GM21447 (cell line): Measurements from ENCODE around the gene TRIP12.
"Not testable (repeated sequence)": the region's sequence is repeated elsewhere in the genome, so short reads cannot be mapped to it uniquely, and the experiment has no call there.

Experiments used
- ATAC-seq: cut with Tn5 transposase; IDR thresholded peaks from one replicate; pipeline ENCODE4 v1.9.1; 2021; ENCODE audit not compliant: unreplicated experiment

Gene TRIP12

DNA sequence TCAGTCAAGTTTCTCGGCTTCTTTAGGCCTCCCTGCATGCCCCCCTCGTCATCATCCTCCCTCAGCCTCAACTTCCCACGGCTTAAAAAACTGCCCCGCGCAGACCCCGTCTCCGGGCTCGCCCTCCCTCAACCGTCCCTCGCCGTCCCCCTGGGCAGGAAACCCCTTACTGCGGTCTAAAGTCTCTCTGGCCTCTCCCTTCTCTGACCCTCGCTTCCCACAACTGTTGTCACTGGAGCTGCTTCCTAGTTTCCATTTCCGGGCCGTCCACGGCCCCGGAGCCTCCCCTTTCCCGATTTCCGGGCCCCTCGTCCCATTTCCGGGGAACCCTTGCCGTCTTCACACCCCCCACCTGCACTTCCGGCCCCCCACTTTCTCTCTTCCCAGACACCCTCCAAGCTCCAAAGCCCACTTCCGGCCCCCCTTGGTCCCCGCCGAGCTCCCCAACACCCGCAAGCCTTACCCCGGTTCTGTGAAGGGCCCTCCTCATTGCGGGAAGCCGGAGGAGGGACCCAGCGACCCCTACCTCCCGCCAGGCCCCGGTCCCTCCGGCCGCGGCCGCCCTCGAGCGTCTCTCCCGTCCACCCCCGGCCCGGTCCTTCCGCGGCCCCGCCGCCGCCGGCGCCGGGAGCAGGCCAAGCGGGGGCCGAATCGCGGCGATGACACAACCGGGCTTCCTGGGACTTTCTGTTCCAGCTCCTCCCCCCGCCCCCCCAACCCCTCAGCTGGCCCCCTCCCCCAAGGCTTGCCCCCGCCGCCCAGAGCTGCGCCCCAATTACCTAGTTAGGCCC lies 513 bp downstream of the TRIP12 start:
- ATAC-seq, result peak; percentile 34

DNA sequence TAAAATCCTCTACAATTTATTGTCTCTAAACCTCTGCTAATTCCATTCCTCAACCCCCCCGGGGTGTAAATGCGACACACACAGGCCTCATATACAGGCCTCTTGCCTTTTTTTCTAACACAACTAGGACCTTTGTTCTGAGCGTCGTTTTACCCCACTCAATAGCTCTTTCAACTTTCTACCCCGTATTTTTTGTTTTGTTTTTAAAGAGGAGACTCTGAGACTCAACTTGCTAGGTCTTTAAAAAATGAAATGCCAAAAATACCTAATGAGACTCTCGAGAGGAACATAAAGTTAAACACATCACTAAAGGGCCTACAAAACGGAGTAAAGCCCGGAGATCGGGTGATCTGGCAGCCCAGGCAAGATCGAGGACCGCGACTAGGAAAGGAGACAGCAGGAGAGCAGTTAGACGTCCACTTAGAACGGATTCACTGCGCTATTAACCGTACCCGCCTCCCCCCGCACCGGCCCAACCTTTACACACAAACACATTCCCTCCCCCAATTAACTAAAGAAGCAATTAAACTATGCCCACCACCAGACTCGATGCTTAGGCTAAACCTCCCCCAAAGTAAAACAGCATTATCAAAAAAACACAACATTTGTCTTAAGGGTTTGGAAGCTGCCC lies 1.7 kb downstream of the TRIP12 start:
- no peak for ATAC-seq

DNA sequence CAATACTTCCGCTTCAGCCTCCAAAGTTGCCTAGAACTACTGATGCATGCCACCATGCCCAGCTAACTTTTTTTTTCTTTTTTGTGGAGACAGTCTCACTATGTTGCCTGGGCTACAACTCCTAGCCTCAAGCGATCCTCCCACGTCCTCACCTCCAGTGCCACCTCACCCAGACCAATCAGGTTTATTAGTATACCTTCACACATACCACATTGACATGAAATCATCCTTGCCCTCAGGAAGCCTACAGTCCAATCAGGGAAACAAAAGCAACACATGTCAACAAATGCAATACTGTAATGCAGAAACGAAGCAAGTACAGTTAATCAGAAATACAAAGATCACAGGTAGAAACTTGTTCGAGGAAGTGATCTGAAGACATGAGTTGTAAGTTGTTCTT lies 4.0 kb downstream of the TRIP12 start:
- no peak for ATAC-seq

DNA sequence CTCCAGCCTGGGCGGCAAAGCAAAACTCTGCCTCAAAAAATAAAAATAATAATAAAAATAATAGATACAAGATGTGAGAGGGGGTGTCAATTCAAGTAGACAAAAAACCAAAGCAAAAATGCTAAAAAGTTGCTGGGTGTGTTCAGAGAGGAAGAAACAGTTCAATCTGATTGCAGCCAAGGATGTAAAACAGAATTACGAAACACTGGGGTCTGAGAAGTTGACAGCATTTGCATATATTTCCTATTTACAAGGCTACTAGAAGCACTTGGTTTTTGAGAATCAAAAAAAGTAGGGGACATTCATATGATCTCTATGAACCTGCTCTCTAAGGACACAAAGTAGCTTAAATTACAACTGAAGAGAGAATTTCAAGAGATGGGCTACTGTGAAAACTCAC lies 7.6 kb downstream of the TRIP12 start:
- no peak for ATAC-seq

DNA sequence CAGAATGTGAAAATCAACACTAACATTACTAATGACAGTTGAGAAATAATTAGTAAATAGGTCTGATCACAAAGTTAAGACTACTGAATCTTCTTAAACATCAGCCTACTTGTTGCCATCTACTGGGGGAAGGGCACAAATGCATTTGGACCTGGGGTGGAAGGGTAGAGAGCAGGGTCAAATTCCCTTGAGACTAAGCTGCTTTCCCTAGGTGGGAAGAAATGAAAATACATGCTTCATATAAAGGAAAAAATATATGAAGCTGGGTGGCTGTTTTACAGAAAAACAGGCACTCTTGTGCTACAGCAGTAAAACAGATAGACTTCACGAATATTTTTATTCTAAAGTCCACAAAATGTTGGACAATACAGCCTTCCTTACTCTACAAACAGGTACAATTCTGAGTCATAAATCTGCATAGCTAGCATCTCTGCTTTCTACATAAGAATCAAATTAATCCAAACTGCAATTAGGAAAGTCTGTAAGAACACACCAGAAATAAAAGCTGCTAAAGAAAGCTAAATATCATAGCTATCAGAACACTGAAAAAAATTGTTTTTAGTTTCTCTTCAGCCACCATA lies 10.9 kb downstream of the TRIP12 start:
- peak; percentile 80 for ATAC-seq

DNA sequence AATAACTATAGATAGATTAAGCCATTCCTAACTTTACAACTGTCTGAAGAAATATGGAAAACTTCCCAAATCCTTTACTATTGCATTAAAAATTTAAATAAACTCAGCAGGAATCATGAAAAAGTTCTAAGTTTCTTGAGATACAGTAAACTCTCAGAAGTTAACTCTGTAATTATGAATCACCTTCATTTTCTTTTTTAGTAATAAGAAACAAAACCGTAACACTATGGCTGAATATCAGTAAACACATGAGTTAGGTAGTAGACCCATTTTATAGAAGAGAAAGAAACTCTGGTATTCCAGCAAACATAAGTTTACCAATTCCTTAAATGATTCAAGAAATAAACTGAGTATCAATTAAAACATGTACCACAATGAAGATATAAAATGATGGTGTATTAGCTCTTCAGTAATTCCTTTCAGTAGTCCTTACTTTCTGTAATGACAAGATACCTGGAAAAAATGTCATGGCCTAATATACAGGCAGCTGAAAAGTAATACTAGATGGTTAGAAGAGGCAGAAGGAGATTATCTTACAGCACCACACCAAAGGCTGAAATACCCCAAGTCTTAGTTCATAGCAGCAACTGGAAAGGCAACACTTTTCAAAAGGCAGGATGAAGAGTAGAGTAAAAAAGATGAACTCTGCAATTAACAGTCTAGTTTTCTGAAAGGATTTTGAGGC lies 11.5 kb downstream of the TRIP12 start:
- peak; percentile 21 for ATAC-seq

DNA sequence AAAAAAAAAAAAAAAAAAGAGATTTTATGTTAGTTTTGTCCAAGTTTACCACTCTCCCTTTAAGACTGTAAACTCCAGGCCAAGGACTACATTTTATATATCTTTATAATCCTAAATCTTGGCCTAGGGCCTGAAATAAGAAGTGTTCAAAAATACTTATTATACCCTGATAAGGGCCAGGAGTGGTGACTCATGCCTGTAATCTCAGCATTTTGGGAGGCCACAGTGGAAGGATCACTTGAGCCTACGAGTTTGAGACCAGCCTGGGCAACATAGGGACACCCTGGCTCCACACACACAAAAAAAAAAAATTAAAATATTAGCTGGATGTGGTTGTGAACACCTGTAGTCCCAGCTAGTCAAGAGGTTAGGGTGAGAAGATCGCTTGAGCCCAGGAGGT lies 12.7 kb downstream of the TRIP12 start:
- ATAC-seq, result no peak

DNA sequence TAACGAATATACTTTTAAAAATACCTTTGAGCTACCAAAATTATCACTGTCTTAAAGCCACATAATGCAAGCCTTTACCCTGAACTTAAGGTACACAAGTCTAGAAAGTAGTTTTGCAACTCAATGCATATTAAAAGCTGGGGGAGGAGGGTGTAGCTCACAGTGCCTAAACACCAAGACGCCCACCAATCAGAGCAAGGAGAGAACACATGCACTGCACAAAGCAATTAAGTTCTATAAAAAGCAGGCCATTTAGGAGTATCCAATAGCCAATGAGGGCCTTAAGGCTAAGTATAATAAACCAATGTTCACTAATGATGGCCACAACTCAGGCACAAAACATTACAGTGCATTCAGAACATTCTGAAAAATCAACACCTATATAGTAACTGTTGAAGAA lies 16.2 kb downstream of the TRIP12 start:
- ATAC-seq, result no peak

DNA sequence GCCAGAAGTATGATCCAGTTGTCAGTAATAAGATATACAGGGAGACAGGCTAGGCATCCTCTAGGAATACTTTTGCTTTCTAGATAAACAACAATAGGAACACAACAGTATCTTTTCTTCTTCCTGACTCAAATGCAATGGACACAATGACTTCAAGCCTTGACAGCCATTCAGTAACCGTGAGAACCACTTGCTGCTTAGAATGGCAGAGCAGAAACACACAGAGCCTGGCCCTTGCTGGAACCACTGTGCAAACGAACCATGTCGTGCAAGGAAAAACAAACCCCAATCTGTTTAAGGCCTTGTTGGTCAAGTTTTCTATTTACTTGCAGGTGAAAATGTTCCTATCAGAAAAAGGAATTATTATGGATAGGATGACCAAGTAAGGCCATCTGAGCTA lies 18.8 kb downstream of the TRIP12 start:
- ATAC-seq, result no peak

DNA sequence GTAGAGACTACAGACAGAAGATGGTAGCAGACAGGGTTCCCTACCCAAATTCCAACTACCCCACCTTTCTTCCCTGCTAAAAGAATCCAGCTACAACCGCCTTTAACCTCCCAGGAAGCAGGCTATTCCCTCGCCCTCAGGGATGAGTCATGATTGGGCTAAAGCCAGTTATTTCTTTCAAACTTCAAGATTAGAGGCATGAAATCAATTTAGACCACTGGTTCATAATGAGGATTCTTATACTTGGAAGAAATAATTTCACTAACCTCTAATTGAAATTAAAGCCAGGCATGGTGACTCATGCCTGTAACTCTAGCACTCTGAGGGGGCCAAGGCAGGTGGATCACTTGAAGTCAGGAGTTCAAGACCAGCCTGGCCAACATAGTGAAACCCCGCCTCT lies 20.0 kb downstream of the TRIP12 start:
- ATAC-seq, result no peak

DNA sequence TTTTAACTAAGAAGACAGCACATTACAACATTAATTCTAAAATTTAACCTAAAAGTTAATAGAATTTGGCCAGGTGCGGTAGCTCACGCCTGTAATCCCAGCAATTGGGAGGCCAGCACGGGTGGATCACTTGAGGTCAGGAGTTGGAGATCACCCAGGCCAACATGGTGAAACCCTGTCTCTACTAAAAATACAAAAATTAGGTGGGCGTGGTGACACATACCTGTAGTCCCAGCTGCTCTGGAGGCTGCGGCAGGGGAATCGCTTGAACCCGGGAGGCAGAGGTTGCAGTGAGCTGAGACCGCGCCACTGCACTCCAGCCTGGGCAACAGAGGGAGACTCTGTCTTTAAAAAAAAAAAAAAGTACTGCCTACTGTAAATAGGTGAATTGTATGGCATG lies 21.3 kb downstream of the TRIP12 start:
- not testable (repeated sequence) for ATAC-seq

DNA sequence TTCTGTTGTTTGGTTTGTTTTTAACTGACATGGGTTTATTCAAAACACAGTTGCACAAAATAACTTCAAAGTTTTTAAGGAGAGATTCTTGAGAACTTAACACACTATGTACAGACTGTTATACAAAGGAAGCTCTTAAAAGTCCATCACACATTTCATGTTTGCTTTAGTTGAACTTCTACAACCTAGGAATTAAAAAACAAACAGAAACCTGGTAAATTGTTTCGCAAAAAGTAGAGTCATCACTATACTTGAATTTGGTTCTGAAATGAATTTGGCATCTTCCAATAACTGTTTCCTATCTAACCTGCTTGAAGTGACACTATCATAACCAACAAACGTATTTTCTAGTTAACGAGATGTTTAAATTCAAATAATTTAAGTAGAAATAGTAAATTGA lies 21.8 kb downstream of the TRIP12 start:
- ATAC-seq, result no peak

DNA sequence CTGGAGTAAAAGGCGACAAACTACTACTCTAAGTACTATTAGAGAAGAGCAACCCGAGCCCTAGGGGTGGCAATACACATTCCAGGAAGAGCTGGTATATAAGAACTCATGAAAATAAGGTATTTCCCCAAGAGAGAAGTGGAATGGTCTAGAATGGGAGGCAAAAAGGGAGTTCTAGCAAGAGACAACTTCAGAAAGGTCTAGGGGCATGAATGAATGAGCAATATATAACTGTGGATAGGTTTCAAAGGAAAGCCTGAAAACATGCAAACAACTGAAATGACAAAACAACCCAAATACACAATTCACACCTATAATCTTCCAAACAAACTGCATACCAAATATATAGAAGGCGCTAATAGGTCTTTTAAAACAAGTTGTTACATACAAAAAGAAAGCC lies 22.2 kb downstream of the TRIP12 start:
- ATAC-seq, result no peak

DNA sequence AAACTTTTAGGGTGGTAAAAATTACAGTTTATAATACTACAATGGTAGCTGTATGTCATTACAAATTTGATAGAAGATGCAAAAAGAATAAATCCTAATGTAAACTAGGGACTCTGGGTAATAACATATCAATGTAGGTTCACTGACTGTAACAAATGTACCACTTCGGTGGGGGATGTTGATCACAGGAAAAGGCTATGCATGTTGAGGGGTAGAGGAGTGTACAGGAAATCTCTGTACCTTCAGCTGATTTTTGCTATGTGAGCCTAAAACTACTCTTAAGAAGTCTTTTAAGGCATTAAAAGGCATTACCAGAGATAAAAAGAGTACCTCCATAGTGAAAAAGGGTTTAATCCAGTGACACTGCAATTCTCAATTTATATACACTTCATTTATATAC lies 25.0 kb downstream of the TRIP12 start:
- ATAC-seq, result no peak

DNA sequence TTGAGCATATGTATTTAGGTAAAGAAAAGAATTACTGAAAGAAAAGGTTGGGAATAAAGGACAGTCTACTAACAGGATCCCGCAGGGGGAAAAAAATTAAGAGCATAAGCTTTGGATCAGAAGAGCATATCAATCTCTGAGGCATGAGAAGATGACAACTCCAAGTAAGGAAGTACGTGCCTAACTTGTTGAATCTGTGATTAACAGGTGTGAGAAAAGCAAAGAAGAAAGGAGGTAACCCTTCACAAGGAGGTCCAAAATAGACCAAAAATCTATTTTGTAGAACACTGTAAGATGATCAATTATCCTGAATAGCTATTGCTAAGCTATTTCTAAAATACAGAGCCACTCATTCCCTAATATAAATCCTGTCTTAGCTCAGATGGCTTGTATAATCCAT lies 32.8 kb downstream of the TRIP12 start:
- no peak for ATAC-seq

DNA sequence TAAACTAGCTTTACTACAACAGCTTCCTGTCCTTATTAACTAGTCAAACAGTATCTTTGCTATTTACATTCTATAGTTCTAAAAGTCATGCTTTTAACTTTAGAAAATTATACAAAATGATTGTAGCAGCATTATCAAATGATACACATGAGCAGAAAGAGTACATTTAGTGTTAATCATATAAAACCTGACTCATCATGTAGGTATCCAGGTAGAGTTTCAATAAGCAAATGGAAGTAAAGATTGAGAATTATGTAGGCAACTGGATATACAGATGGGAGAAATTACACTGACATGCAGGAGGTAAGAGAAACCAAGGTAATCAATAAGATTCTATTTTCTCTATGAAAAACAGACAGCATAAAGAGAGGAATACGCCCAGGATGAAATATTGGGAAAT lies 33.8 kb downstream of the TRIP12 start:
- ATAC-seq, result no peak

DNA sequence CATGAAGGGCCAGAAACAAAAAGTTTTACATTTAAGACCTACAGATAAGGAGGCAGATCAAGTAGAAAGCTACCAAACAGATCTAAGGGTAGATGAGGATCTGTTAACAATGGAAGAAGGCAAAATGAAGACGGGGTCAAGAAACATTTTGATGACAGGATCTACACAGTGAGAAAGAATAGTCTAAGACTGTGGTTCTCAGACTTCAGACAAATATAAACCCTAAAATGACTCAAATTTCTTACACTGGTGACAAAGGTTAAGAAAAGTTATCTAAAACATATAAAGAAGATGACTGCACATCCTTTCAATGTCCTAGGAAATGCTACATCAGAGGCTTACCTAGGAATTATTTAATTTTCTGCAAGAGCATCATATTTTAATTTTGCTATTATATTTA lies 34.4 kb downstream of the TRIP12 start:
- ATAC-seq, result no peak

DNA sequence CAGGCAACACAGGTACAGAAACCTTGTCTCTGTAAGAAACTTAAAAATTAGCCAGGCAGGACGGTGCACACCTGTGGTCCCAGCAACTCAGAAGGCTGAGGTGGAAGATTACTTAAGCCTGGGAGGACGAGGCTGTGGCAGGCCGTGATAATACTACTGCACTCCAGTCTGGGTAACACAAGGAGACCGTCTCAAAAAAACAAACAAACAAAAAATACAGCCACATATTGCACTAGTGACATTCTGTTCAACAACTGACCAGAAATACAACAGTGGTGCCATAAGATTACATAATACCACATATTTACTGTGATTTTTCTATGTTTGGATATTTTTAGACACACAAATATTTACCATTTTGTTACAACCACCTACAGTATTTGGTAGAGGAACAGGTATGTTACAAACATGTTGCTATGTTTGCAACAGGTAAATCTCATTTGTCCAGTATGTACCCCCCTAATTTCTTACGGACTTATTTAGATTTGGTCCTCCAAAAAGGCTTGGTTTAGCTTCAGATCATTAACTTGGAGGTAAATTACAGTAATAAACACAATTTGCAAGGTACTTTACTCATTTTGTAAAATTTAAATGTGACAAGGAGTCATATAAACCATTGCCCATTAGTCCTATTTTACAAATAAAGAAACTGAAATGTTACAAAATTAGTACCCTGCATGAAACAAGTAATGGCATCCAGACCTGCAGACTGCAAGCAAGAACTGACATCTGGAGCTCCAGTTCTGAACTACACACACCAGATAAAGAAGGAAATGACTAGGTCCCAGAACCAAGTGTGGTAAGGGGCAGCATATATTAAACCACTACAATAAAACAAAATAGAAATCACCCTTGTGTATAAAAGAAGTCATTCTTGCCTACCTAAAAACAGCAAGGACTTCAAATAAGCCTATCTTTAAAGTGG lies 36.8 kb downstream of the TRIP12 start:
- peak; percentile 66 for ATAC-seq

DNA sequence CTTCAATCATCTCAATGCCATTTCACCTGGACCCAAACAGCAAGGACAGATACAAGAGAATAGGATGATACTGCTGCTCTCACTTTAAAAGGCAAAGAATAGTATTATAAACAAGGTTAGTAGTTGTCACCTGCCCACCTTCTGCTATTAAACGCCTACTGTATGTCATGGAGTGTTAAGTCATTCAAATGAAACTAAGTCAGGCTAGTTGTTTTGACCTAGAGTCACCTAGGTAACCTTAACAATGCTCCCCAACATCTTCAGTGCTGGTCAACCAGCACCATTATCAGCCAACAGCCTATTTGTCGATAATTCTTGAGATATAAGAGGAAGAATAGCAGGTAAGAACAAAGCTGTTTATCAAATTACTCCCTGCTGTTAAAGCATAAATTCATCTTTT lies 39.2 kb downstream of the TRIP12 start:
- no peak for ATAC-seq

DNA sequence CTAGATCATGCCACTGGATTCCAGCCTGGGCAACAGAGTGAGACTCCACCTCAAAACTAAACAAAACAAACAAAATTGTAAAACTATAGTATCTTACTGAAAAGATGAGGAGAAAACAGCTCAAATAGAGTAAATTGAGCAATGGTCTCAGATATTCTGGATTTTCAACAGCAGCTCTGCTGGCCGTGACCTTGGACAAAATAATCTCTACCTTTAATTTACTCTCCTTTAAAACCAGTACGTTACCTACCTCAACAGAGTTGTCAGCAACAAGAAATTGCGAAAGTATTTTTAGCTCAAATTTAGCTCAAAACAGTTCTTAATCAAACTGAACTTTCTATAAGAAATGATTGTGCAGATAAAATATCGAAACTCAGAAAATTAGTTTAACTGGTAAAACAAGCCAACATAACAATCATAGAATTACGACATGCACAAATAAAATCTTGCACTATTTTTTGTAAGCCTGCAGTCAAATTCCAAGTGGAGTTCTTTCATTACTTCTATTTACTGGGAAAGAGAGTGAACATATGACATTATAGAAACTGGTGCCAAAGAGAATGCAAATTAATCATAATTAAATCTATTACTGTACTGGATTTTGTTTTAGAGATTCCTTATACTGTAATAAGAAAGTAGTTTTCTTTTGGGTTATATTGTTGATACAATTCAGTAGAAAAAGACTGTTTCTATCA lies 40.8 kb downstream of the TRIP12 start:
- ATAC-seq, result no peak
